CD8-positive, alpha-beta memory T cell (primary cell): ENCODE data around the gene CYTIP. TPM values are rescaled to one million over a fixed set of nuclear protein-coding genes. Genes with fewer than 3 reads are reported as not detected.
"Not testable (repeated sequence)": the region's sequence is repeated elsewhere in the genome, so short reads cannot be mapped to it uniquely, and the experiment has no call there.

Experiments used
- CTCF ChIA-PET: fragments of 350-600 bp; sonication (Branson Sonifier 250); formaldehyde crosslinking; loops from one replicate; lab custom pipeline; 2021; ENCODE audit warnings: antibody characterized with exemption; lab: Charles Lee
- POLR2A ChIA-PET: fragments of 350-600 bp; sonication (Branson Sonifier 250); formaldehyde crosslinking; loops from one replicate; lab custom pipeline; 2021; ENCODE audit warnings: antibody characterized with exemption; lab: Charles Lee
- DNase-seq, 5 donors: peaks; one replicate each; pipeline versions ENCODE4 v3.0.0 to v3.0.0-alpha.2; 2020 to 2022; ENCODE audit warnings: mixed read lengths in 1 of 5
- H3K27ac ChIP-seq: one replicate; pipeline ENCODE4 v1.7.0; 2013; ENCODE audit warnings: low read depth, mild to moderate bottlenecking, low read length, moderate library complexity
- H3K27me3 ChIP-seq: 2 replicates; pipeline ENCODE4 v1.7.0; 2013; ENCODE audit warnings: low read length, mild to moderate bottlenecking; ENCODE audit not compliant: insufficient read depth, poor library complexity, severe bottlenecking
- H3K36me3 ChIP-seq: 2 replicates; pipeline ENCODE4 v1.7.0; 2013; ENCODE audit warnings: mild to moderate bottlenecking, low read length, moderate library complexity; ENCODE audit not compliant: insufficient read depth
- H3K4me1 ChIP-seq: 2 replicates; pipeline ENCODE4 v1.7.0; 2013; ENCODE audit warnings: mild to moderate bottlenecking, low read length, moderate library complexity; ENCODE audit not compliant: insufficient read depth
- H3K4me3 ChIP-seq: 2 replicates; pipeline ENCODE4 v1.7.0; 2013; ENCODE audit warnings: mild to moderate bottlenecking, low read length
- H3K9me3 ChIP-seq: 2 replicates; pipeline ENCODE4 v1.7.0; 2013; ENCODE audit warnings: mild to moderate bottlenecking, low read length
- H3K27ac Mint-ChIP-seq, 8 donors: one replicate each; pipeline ENCODE4 v1.8.0; 2020 to 2021; ENCODE audit warnings: mixed read lengths in 8 of 8, mild to moderate bottlenecking in 6 of 8, inconsistent platforms in 3 of 8, moderate library complexity in 3 of 8
- H3K27me3 Mint-ChIP-seq, 2 donors: one replicate each; pipeline ENCODE4 v1.8.0; 2020 to 2021; ENCODE audit warnings: mixed read lengths in 2 of 2, mild to moderate bottlenecking in 1 of 2, moderate library complexity in 1 of 2
- H3K36me3 Mint-ChIP-seq, 3 donors: one replicate each; pipeline ENCODE4 v1.8.0; 2020 to 2021; ENCODE audit warnings: mixed read lengths in 3 of 3, inconsistent platforms in 1 of 3, mild to moderate bottlenecking in 1 of 3
- H3K4me1 Mint-ChIP-seq, 3 donors: one replicate each; pipeline ENCODE4 v1.8.0; 2020 to 2021; ENCODE audit warnings: mixed read lengths in 3 of 3, inconsistent platforms in 1 of 3, mild to moderate bottlenecking in 1 of 3
- H3K4me3 Mint-ChIP-seq, 7 donors: one replicate each; pipeline ENCODE4 v1.8.0; 2020 to 2021; ENCODE audit warnings: mixed read lengths in 7 of 7, mild to moderate bottlenecking in 6 of 7, moderate library complexity in 4 of 7, inconsistent platforms in 2 of 7
- H3K9me3 Mint-ChIP-seq, 5 donors: one replicate each; pipeline ENCODE4 v1.8.0; 2020 to 2022; ENCODE audit warnings: mixed read lengths in 5 of 5, mild to moderate bottlenecking in 3 of 5, moderate library complexity in 2 of 5, inconsistent platforms in 1 of 5
- polyA plus RNA-seq: library from polyadenylated mRNA; unstranded; fragments of 300-500 nt; fragmentation: Illumina TruSeq; gene quantifications from one replicate; pipeline ENCODE4 v1.2.3, GENCODE V29; 2021
- total RNA-seq, 2 experiments: library from RNA; stranded (reverse); gene quantifications; one replicate each; pipeline ENCODE4 v1.2.3, GENCODE V29; 2021

The CYTIP gene
- total and polyA plus RNA-seq, 3 experiments from 2014 or later, result 144 to 202 (median 195) TPM

GRCh38 chr2:157415591-157416101 lies 28.2 kb downstream of the CYTIP start:
- Histone ChIP-seq H3K27ac (no peak overlapping the region), H3K4me1 (peaks cover 90% of the 10 kb centered on the region), H3K27me3 (no peaks in the 10 kb centered on the region), H3K36me3 (peaks cover 56% of the 10 kb centered on the region), H3K4me3 (peak overlapping the region; percentile 15), H3K9me3 (no peaks in the 10 kb centered on the region)
- DNase-seq, result no peak
- H3K27ac Mint-ChIP-seq, result peak overlapping the region; percentile 70 to 93 (median 81)
- CTCF ChIA-PET, result interaction anchor here (0.9 to 3.4 kb wide), 4 partner anchors 11 to 87 kb away, joined by 3 to 23 read pairs (median 7); no protein-coding TSS in a partner anchor
- POLR2A ChIA-PET, result interaction anchor here (1.0 to 1.3 kb wide), 3 partner anchors 11 to 88 kb away, joined by 3 to 7 read pairs (median 6); no protein-coding TSS in a partner anchor
- H3K4me1 Mint-ChIP-seq, result peaks cover 88 to 96% (median 95%) of the 10 kb centered on the region in 3 donors
- H3K27me3 Mint-ChIP-seq, result peaks cover 0 to 3% of the 10 kb centered on the region in 2 donors
- H3K9me3 Mint-ChIP-seq, result no peaks in the 10 kb centered on the region
- H3K36me3 Mint-ChIP-seq, result peaks cover 37 to 84% (median 45%) of the 10 kb centered on the region in 3 donors
- H3K4me3 Mint-ChIP-seq, result peak overlapping the region; percentile 23 to 64 (median 53)

- H3K27ac Mint-ChIP-seq, result peak overlapping the region; percentile 31 to 98 (median 79)
- peaks cover 90 to 97% (median 95%) of the 10 kb centered on the region in 3 donors for H3K4me1 Mint-ChIP-seq
- Histone ChIP-seq H3K9me3 (no peaks in the 10 kb centered on the region), H3K27ac (peak overlapping the region; percentile 40), H3K27me3 (no peaks in the 10 kb centered on the region), H3K36me3 (peaks cover 43% of the 10 kb centered on the region), H3K4me3 (peak overlapping the region; percentile 52), H3K4me1 (peaks cover 92% of the 10 kb centered on the region)
- no peak for DNase-seq
- no peaks in the 10 kb centered on the region for H3K9me3 Mint-ChIP-seq
- H3K27me3 Mint-ChIP-seq, result peaks cover 0 to 3% of the 10 kb centered on the region in 2 donors
- peaks cover 38 to 76% (median 46%) of the 10 kb centered on the region in 3 donors for H3K36me3 Mint-ChIP-seq
- CTCF ChIA-PET, result interaction anchor here (0.8 to 3.4 kb wide), 4 partner anchors 10 to 86 kb away, joined by 4 to 23 read pairs (median 6); partner anchors contain the start of gene CYTIP
- H3K4me3 Mint-ChIP-seq, result peak overlapping the region; percentile 21 to 73 (median 52)
- POLR2A ChIA-PET, result interaction anchor here (0.6 to 1.2 kb wide), 5 partner anchors 10 to 29 kb away, joined by 3 to 7 read pairs (median 4); partner anchors contain the start of gene CYTIP
Observed at GRCh38 chr2:157414050-157414449, 29.8 kb downstream of the CYTIP start.

- POLR2A ChIA-PET, result interaction anchor here (0.5 to 1.2 kb wide), 8 partner anchors 9 to 30 kb away, joined by 3 to 11 read pairs (median 3); partner anchors contain the start of gene CYTIP
- Histone ChIP-seq H3K27me3 (no peaks in the 10 kb centered on the region), H3K36me3 (peaks cover 42% of the 10 kb centered on the region), H3K4me1 (peaks cover 94% of the 10 kb centered on the region), H3K9me3 (no peaks in the 10 kb centered on the region), H3K4me3 (peak overlapping the region; percentile 52), H3K27ac (peak overlapping the region; percentile 40)
- DNase-seq, result peak in 4 of 5 donors; percentile 21 to 88 (median 82)
- peaks cover 0 to 3% of the 10 kb centered on the region in 2 donors for H3K27me3 Mint-ChIP-seq
- no peaks in the 10 kb centered on the region for H3K9me3 Mint-ChIP-seq
- CTCF ChIA-PET, result interaction anchor here (0.9 to 3.4 kb wide), 4 partner anchors 20 to 85 kb away, joined by 3 to 23 read pairs (median 4); no protein-coding TSS in a partner anchor
- H3K36me3 Mint-ChIP-seq, result peaks cover 36 to 73% (median 47%) of the 10 kb centered on the region in 3 donors
- H3K27ac Mint-ChIP-seq, result peak overlapping the region; percentile 31 to 98 (median 79)
- H3K4me3 Mint-ChIP-seq, result peak overlapping the region; percentile 21 to 62 (median 51)
- H3K4me1 Mint-ChIP-seq, result peaks cover 92 to 97% (median 94%) of the 10 kb centered on the region in 3 donors
Observed at GRCh38 chr2:157413326-157414035, 30.4 kb downstream of the CYTIP start.

GRCh38 chr2:157411624-157412336 lies 32.1 kb downstream of the CYTIP start:
- no peak overlapping the region for H3K4me3 ChIP-seq
- Mint-ChIP-seq H3K27me3 (peaks cover 0 to 3% of the 10 kb centered on the region in 2 donors), H3K36me3 (peaks cover 28 to 62% (median 44%) of the 10 kb centered on the region in 3 donors), H3K9me3 (no peaks in the 10 kb centered on the region), H3K4me1 (peaks cover 83 to 89% (median 86%) of the 10 kb centered on the region in 3 donors), H3K4me3 (peak overlapping the region in 6 of 7 donors; percentile 47 to 69 (median 62)), H3K27ac (peak overlapping the region; percentile 47 to 98 (median 80))
- H3K36me3 ChIP-seq, result peaks cover 29% of the 10 kb centered on the region
- CTCF ChIA-PET, result interaction anchor here (1.2 to 2.8 kb wide), 3 partner anchors 75 to 84 kb away, joined by 3 to 9 read pairs (median 5); no protein-coding TSS in a partner anchor
- no peaks in the 10 kb centered on the region for H3K27me3 ChIP-seq
- peaks cover 92% of the 10 kb centered on the region for H3K4me1 ChIP-seq
- H3K27ac ChIP-seq, result no peak overlapping the region
- DNase-seq, result no peak
- H3K9me3 ChIP-seq, result no peaks in the 10 kb centered on the region
- POLR2A ChIA-PET, result interaction anchor here (0.6 to 1.3 kb wide), 2 partner anchors 10 to 27 kb away, joined by 3 to 5 read pairs; no protein-coding TSS in a partner anchor

- H3K27ac Mint-ChIP-seq, result peak overlapping the region; percentile 79 to 96 (median 92)
- not testable (repeated sequence) for H3K4me3 ChIP-seq, H3K36me3 ChIP-seq, H3K9me3 ChIP-seq, H3K27me3 Mint-ChIP-seq, DNase-seq, H3K27me3 ChIP-seq, H3K27ac ChIP-seq
- ChIA-PET POLR2A (interaction anchor here (2.4 kb wide), 1 partner anchor 13 kb away, joined by 9 read pairs; no protein-coding TSS in a partner anchor), CTCF (interaction anchor here (1.0 kb wide), 1 partner anchor 78 kb away, joined by 4 read pairs; no protein-coding TSS in a partner anchor)
- peaks cover 18 to 58% (median 55%) of the 10 kb centered on the region in 3 donors for H3K36me3 Mint-ChIP-seq
- H3K4me3 Mint-ChIP-seq, result peak overlapping the region in 5 of 7 donors; percentile 28 to 59 (median 29)
- H3K4me1 Mint-ChIP-seq, result peaks cover 76 to 84% (median 84%) of the 10 kb centered on the region in 3 donors
- H3K4me1 ChIP-seq, result peaks cover 62% of the 10 kb centered on the region
- peaks cover 5 to 18% (median 10%) of the 10 kb centered on the region in 5 donors for H3K9me3 Mint-ChIP-seq
Observed at GRCh38 chr2:157405398-157405797, 38.5 kb downstream of the CYTIP start.

- ChIA-PET POLR2A (interaction anchor here (1.0 to 1.8 kb wide), 12 partner anchors 9 to 472 kb away, joined by 3 to 18 read pairs (median 6); partner anchors contain the start of genes ACVR1 and CYTIP), CTCF (interaction anchor here (0.5 to 3.0 kb wide), 19 partner anchors 9 to 193 kb away, joined by 3 to 30 read pairs (median 3); partner anchors contain the start of gene CYTIP)
- Histone ChIP-seq H3K9me3 (no peaks in the 10 kb centered on the region), H3K27ac (peak overlapping the region; percentile 71), H3K4me1 (peaks cover 52% of the 10 kb centered on the region), H3K27me3 (no peaks in the 10 kb centered on the region), H3K4me3 (peak overlapping the region; percentile 35), H3K36me3 (no peaks in the 10 kb centered on the region)
- Mint-ChIP-seq H3K4me3 (peak overlapping the region; percentile 30 to 77 (median 53)), H3K27ac (peak overlapping the region; percentile 94 to 99 (median 98)), H3K36me3 (peaks cover 20 to 61% (median 54%) of the 10 kb centered on the region in 3 donors), H3K27me3 (no peaks in the 10 kb centered on the region), H3K9me3 (peaks cover 5 to 26% (median 17%) of the 10 kb centered on the region in 5 donors), H3K4me1 (peaks cover 69 to 80% (median 78%) of the 10 kb centered on the region in 3 donors)
- DNase-seq, result peak; percentile 42 to 89 (median 82)
Observed at GRCh38 chr2:157404363-157404762, 39.5 kb downstream of the CYTIP start.
